Panc1 (cell line): ENCODE data around the gene RAP2C. TPM values are rescaled to one million over a fixed set of nuclear protein-coding genes. Genes with fewer than 3 reads are reported as not detected.

Experiments
- ATAC-seq: fragments of 200-7000 bp; cut with Tn5 transposase; 2 replicates; pipeline ENCODE4 v1.9.1; 2020; ENCODE audit warnings: mild to moderate bottlenecking, moderate library complexity
- BruUV-seq: library from RNA; stranded (reverse); fragments of 400-500 nt; replicated peaks from 2 replicates; lab custom pipeline; 2021; lab: Mats Ljungman, UMichigan
- CTCF ChIA-PET: fragments of 300-600 bp; sonication (Branson Sonifier 250); formaldehyde crosslinking; loops from one replicate; lab custom pipeline; 2022; ENCODE audit warnings: antibody characterized with exemption; lab: Charles Lee
- POLR2A ChIA-PET: fragments of 300-600 bp; sonication (Branson Sonifier 250); formaldehyde crosslinking; loops from one replicate; lab custom pipeline; 2022; ENCODE audit warnings: antibody characterized with exemption; lab: Charles Lee
- DNase-seq: peaks from one replicate; pipeline ENCODE4 v3.0.0-alpha.2; 2010; ENCODE audit warnings: low read depth, low spot score
- H3K27ac ChIP-seq: 2 replicates; pipeline ENCODE4 v1.5.1; 2011; ENCODE audit warnings: mild to moderate bottlenecking, low read length, inconsistent platforms
- H3K27me3 ChIP-seq: fragments of 200-500 bp; sonication (Bioruptor generic); 2 replicates; pipeline ENCODE4 v1.6.0; 2014; ENCODE audit warnings: low read length, inconsistent platforms; ENCODE audit not compliant: control insufficient read depth, insufficient read depth
- H3K36me3 ChIP-seq: fragments of 200-500 bp; sonication (Bioruptor generic); 2 replicates; pipeline ENCODE4 v1.5.1; 2014; ENCODE audit warnings: inconsistent platforms, mild to moderate bottlenecking, low read length, moderate library complexity; ENCODE audit not compliant: control insufficient read depth, insufficient read depth
- H3K4me1 ChIP-seq: 2 replicates; pipeline ENCODE4 v1.5.1; 2011; ENCODE audit warnings: inconsistent platforms, mild to moderate bottlenecking, low read length, moderate library complexity; ENCODE audit not compliant: control insufficient read depth, insufficient read depth
- H3K4me3 ChIP-seq, 2 experiments: 2 replicates each; pipeline ENCODE4 v1.5.1; 2011 to 2012; ENCODE audit warnings: low read depth in 2 of 2, low read length in 2 of 2, mild to moderate bottlenecking in 2 of 2, inconsistent platforms in 1 of 2, moderate library complexity in 1 of 2
- H3K9me3 ChIP-seq: fragments of 200-500 bp; sonication (Bioruptor generic); 2 replicates; pipeline ENCODE4 v1.5.1; 2014; ENCODE audit warnings: low read depth, mild to moderate bottlenecking, inconsistent platforms, low read length, moderate library complexity; ENCODE audit not compliant: control insufficient read depth, insufficient read depth
- POLR2AphosphoS5 ChIP-seq: IDR thresholded peaks from 2 replicates; pipeline ENCODE4 v1.6.1; 2012; ENCODE audit warnings: mild to moderate bottlenecking, low read depth, low read length, moderate library complexity
- SIN3A ChIP-seq: IDR thresholded peaks from 2 replicates; pipeline ENCODE4 v1.6.1; 2012; ENCODE audit warnings: low read depth, mild to moderate bottlenecking, low read length, moderate library complexity, borderline replicate concordance; ENCODE audit not compliant: insufficient read depth
- TCF7L2 ChIP-seq: IDR thresholded peaks from 2 replicates; pipeline ENCODE4 v1.6.1; 2011; ENCODE audit warnings: mild to moderate bottlenecking, low read depth, low read length, inconsistent platforms
- in situ Hi-C: cut with HindIII; loops from 2 replicates; pipeline ENCODE4 v1.10.0; 2016; ENCODE audit warnings: low sequenced_read_pairs, low pct_unique_long_range_greater_than_20kb
- intact Hi-C: fragments of 100-400 bp; cut with micrococcal nuclease; formaldehyde crosslinking; loops from one replicate; pipeline ENCODE4 v1.10.0; 2022; ENCODE audit not compliant: unreplicated experiment
- total RNA-seq: library from RNA; stranded (reverse); gene quantifications from one replicate; pipeline ENCODE4 v1.2.1, GENCODE V29; 2021; ENCODE audit not compliant: unreplicated experiment
- TF ChIP-seq, protein P1 (sequence below): fragments of 450-650 bp; IDR thresholded peaks from 2 replicates; pipeline ENCODE4 v1.5.1; 2017; ENCODE audit warnings: mild to moderate bottlenecking
- TF ChIP-seq, protein P2 (sequence below), 2 experiments: IDR thresholded peaks; 2 replicates each; pipeline ENCODE4 v1.6.1; 2011 to 2012; ENCODE audit warnings: low read depth in 2 of 2, control low read depth in 1 of 2, low read length in 1 of 2, mild to moderate bottlenecking in 1 of 2, moderate library complexity in 1 of 2; ENCODE audit not compliant: insufficient read depth in 1 of 2

The RAP2C gene
- total RNA-seq, 1 experiment from 2014 or later, result 36.2 TPM

DNA sequence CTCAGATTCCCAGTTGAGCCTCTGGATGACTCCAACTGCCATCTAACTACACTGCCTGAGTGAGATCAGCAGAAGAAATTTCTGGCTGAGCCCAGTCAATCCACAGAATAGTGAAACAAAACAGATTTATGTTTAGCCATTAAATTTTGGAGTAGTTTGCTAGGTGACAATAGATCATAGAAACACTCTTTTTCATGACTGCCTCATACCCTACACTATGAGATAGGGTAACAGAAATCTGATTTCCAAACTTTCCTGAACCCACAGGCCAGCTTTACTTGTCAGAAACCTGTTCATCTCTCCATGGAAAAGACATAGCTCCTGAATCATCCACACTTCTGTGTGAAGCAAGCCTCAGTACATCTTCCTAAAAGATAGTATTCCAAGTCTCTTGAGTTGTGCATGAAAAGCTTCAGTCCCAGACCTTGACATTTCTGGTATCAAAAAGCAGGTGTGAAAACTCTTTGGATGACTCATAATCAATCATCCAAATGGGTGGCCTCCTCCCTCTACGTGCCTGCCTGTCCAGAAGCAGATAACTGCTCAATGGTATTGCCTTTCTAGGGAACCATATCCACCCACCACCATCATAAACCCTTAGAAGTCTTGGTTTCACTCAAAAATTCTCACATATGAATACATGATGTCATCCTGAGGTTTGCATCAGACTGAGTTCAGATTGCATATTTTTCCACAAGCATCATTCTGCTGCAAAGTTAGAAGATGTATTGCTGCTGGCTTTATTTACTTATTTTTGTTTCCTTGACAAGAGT is 47.5 kb upstream of the RAP2C start:
- ChIA-PET CTCF (no interaction called here), POLR2A (interaction anchor here (0.6 kb wide), 1 partner anchor 150 kb away, joined by 3 read pairs; no protein-coding TSS in a partner anchor)
- Histone ChIP-seq H3K4me3 (no peak overlapping the region), H3K27ac (no peak overlapping the region), H3K4me1 (no peaks in the 10 kb centered on the region), H3K9me3 (no peaks in the 10 kb centered on the region), H3K27me3 (no peaks in the 10 kb centered on the region), H3K36me3 (no peaks in the 10 kb centered on the region)
- no TSS peak for BruUV-seq
- ATAC-seq (no peak), DNase-seq (no peak)
- intact Hi-C loops, result no loop called here
- in situ Hi-C loops, result no loop called here
- no peak for TF ChIP-seq POLR2AphosphoS5
- TF ChIP-seq, protein P1, sequence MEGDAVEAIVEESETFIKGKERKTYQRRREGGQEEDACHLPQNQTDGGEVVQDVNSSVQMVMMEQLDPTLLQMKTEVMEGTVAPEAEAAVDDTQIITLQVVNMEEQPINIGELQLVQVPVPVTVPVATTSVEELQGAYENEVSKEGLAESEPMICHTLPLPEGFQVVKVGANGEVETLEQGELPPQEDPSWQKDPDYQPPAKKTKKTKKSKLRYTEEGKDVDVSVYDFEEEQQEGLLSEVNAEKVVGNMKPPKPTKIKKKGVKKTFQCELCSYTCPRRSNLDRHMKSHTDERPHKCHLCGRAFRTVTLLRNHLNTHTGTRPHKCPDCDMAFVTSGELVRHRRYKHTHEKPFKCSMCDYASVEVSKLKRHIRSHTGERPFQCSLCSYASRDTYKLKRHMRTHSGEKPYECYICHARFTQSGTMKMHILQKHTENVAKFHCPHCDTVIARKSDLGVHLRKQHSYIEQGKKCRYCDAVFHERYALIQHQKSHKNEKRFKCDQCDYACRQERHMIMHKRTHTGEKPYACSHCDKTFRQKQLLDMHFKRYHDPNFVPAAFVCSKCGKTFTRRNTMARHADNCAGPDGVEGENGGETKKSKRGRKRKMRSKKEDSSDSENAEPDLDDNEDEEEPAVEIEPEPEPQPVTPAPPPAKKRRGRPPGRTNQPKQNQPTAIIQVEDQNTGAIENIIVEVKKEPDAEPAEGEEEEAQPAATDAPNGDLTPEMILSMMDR, result no peak
- TF ChIP-seq, protein P2, sequence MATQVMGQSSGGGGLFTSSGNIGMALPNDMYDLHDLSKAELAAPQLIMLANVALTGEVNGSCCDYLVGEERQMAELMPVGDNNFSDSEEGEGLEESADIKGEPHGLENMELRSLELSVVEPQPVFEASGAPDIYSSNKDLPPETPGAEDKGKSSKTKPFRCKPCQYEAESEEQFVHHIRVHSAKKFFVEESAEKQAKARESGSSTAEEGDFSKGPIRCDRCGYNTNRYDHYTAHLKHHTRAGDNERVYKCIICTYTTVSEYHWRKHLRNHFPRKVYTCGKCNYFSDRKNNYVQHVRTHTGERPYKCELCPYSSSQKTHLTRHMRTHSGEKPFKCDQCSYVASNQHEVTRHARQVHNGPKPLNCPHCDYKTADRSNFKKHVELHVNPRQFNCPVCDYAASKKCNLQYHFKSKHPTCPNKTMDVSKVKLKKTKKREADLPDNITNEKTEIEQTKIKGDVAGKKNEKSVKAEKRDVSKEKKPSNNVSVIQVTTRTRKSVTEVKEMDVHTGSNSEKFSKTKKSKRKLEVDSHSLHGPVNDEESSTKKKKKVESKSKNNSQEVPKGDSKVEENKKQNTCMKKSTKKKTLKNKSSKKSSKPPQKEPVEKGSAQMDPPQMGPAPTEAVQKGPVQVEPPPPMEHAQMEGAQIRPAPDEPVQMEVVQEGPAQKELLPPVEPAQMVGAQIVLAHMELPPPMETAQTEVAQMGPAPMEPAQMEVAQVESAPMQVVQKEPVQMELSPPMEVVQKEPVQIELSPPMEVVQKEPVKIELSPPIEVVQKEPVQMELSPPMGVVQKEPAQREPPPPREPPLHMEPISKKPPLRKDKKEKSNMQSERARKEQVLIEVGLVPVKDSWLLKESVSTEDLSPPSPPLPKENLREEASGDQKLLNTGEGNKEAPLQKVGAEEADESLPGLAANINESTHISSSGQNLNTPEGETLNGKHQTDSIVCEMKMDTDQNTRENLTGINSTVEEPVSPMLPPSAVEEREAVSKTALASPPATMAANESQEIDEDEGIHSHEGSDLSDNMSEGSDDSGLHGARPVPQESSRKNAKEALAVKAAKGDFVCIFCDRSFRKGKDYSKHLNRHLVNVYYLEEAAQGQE (IDR thresholded peaks at IDR 0.05; ENCODE audit: insufficient read depth in 1 of 2, low read depth in 2 of 2, low read length in 1 of 2), result no peak

DNA sequence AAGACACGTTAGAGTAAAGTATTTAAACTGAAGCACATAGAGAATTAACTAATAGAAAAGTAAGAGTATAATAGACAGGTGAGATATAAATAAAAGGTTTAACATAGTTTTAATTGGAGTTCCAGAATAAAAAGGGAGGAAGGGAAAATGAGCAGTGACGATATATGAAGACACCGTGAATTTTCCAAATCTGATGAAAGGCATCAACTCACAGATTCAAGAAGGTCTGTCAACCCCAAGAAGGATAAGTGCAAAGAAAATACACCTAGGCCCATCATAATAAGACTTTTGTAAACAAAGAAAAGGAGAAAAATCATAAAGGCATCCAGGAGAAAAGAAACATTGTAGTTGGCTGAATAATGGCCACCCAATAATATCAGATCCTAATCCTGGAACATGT is 43.9 kb upstream of the RAP2C start:
- ChIA-PET CTCF (no interaction called here), POLR2A (no interaction called here)
- Histone ChIP-seq H3K36me3 (no peaks in the 10 kb centered on the region), H3K9me3 (no peaks in the 10 kb centered on the region), H3K4me1 (no peaks in the 10 kb centered on the region), H3K27me3 (no peaks in the 10 kb centered on the region), H3K27ac (no peak overlapping the region), H3K4me3 (no peak overlapping the region)
- no TSS peak for BruUV-seq
- TF ChIP-seq SIN3A, result no peak
- TF ChIP-seq TCF7L2, result no peak
- TF ChIP-seq, protein P1, result no peak
- TF ChIP-seq, protein P2 (IDR thresholded peaks at IDR 0.05; ENCODE audit: insufficient read depth in 1 of 2, low read depth in 2 of 2, low read length in 1 of 2), result no peak
- no peak for TF ChIP-seq POLR2AphosphoS5
- in situ Hi-C loops, result no loop called here
- intact Hi-C loops, result no loop called here
- DNase-seq, result no peak
- ATAC-seq, result no peak
